Dendritic cell treated with granulocyte-macrophage colony-stimulating factor and Interleukin-4, amounts not matched to agents 40 ng/mL and 50 ng/mL, for 4 days (primary cell): ENCODE measurements around the gene HSCB.
"Not testable (repeated sequence)": the region's sequence is repeated elsewhere in the genome, so short reads cannot be mapped to it uniquely, and the experiment has no call there.

Experiments
- H3K27ac Mint-ChIP-seq: one replicate; pipeline ENCODE4 v1.8.0; 2022; ENCODE audit warnings: mild to moderate bottlenecking, mixed read lengths
- H3K27me3 Mint-ChIP-seq: one replicate; pipeline ENCODE4 v1.8.0; 2022; ENCODE audit warnings: mild to moderate bottlenecking, mixed read lengths
- H3K36me3 Mint-ChIP-seq: one replicate; pipeline ENCODE4 v1.8.0; 2022; ENCODE audit warnings: low read depth, mixed read lengths
- H3K4me1 Mint-ChIP-seq: one replicate; pipeline ENCODE4 v1.8.0; 2022; ENCODE audit warnings: low read depth, mixed read lengths
- H3K4me3 Mint-ChIP-seq: one replicate; pipeline ENCODE4 v1.8.0; 2022; ENCODE audit warnings: mild to moderate bottlenecking, moderate library complexity, mixed read lengths
- H3K9me3 Mint-ChIP-seq: one replicate; pipeline ENCODE4 v1.8.0; 2022; ENCODE audit warnings: mixed read lengths
- intact Hi-C: fragments of 100-400 bp; cut with micrococcal nuclease; formaldehyde crosslinking; loops from one replicate; pipeline ENCODE4 v1.15.0; 2022

Gene HSCB

GRCh38 chr22:28728002-28728401, 13.8 kb upstream of the HSCB start:
- Mint-ChIP-seq H3K36me3 (peaks cover 95% of the 10 kb centered on the region), H3K4me1 (no peaks in the 10 kb centered on the region), H3K4me3 (no peak overlapping the region), H3K27me3 (no peaks in the 10 kb centered on the region), H3K27ac (no peak overlapping the region), H3K9me3 (no peaks in the 10 kb centered on the region)
- intact Hi-C loops = no loop called here

GRCh38 chr22:28728621-28729313, 13.1 kb upstream of the HSCB start:
- peaks cover 95% of the 10 kb centered on the region for H3K36me3 Mint-ChIP-seq
- H3K9me3 Mint-ChIP-seq = no peaks in the 10 kb centered on the region
- H3K27me3 Mint-ChIP-seq = no peaks in the 10 kb centered on the region
- no peak overlapping the region for H3K4me3 Mint-ChIP-seq
- intact Hi-C loops = no loop called here
- peak overlapping the region; percentile 39 for H3K27ac Mint-ChIP-seq
- H3K4me1 Mint-ChIP-seq = no peaks in the 10 kb centered on the region

- H3K4me3 Mint-ChIP-seq = no peak overlapping the region
- no peaks in the 10 kb centered on the region for H3K27me3 Mint-ChIP-seq
- no peaks in the 10 kb centered on the region for H3K9me3 Mint-ChIP-seq
- intact Hi-C loops = no loop called here
- H3K4me1 Mint-ChIP-seq = no peaks in the 10 kb centered on the region
- peaks cover 93% of the 10 kb centered on the region for H3K36me3 Mint-ChIP-seq
- no peak overlapping the region for H3K27ac Mint-ChIP-seq
Observed at GRCh38 chr22:28730179-28730578, 11.7 kb upstream of the HSCB start.

- intact Hi-C loops = no loop called here
- no peak overlapping the region for H3K4me3 Mint-ChIP-seq
- no peaks in the 10 kb centered on the region for H3K9me3 Mint-ChIP-seq
- H3K27ac Mint-ChIP-seq = no peak overlapping the region
- H3K4me1 Mint-ChIP-seq = peaks cover 10% of the 10 kb centered on the region
- peaks cover 65% of the 10 kb centered on the region for H3K36me3 Mint-ChIP-seq
- H3K27me3 Mint-ChIP-seq = no peaks in the 10 kb centered on the region
Observed at GRCh38 chr22:28734393-28734792, 7.4 kb upstream of the HSCB start.

- Mint-ChIP-seq H3K9me3 (no peaks in the 10 kb centered on the region), H3K36me3 (peaks cover 48% of the 10 kb centered on the region), H3K27ac (no peak overlapping the region), H3K4me1 (peaks cover 23% of the 10 kb centered on the region), H3K4me3 (no peak overlapping the region), H3K27me3 (no peaks in the 10 kb centered on the region)
- intact Hi-C loops = no loop called here
Observed at GRCh38 chr22:28736301-28737155, 5.3 kb upstream of the HSCB start.

GRCh38 chr22:28737701-28738100, 4.1 kb upstream of the HSCB start:
- no peak overlapping the region for H3K4me3 Mint-ChIP-seq
- no peaks in the 10 kb centered on the region for H3K27me3 Mint-ChIP-seq
- peaks cover 30% of the 10 kb centered on the region for H3K4me1 Mint-ChIP-seq
- no peak overlapping the region for H3K27ac Mint-ChIP-seq
- H3K36me3 Mint-ChIP-seq = peaks cover 48% of the 10 kb centered on the region
- no peaks in the 10 kb centered on the region for H3K9me3 Mint-ChIP-seq
- intact Hi-C loops = no loop called here

- Mint-ChIP-seq H3K4me1 (peaks cover 41% of the 10 kb centered on the region), H3K36me3 (peaks cover 45% of the 10 kb centered on the region), H3K27ac (peak overlapping the region; percentile 27)
- H3K9me3 Mint-ChIP-seq, H3K27me3 Mint-ChIP-seq, H3K4me3 Mint-ChIP-seq, intact Hi-C loops: not testable (repeated sequence)
Observed at GRCh38 chr22:28738876-28739275, 3.0 kb upstream of the HSCB start.

- Mint-ChIP-seq H3K27me3 (no peaks in the 10 kb centered on the region), H3K4me3 (peak overlapping the region; percentile 99), H3K36me3 (peaks cover 59% of the 10 kb centered on the region), H3K9me3 (no peaks in the 10 kb centered on the region), H3K4me1 (peaks cover 42% of the 10 kb centered on the region), H3K27ac (peak overlapping the region; percentile 95)
- intact Hi-C loops = loop anchor here (5.0 to 10.0 kb wide), 2 partner anchors 64 to 86 kb away; partner anchors contain the start of gene XBP1
Observed at GRCh38 chr22:28741200-28741784, 547 bp upstream of the HSCB start.

GRCh38 chr22:28742562-28742962, 723 bp downstream of the HSCB start:
- Mint-ChIP-seq H3K4me1 (peaks cover 42% of the 10 kb centered on the region), H3K27ac (peak overlapping the region; percentile 95), H3K9me3 (no peaks in the 10 kb centered on the region), H3K27me3 (no peaks in the 10 kb centered on the region), H3K36me3 (peaks cover 60% of the 10 kb centered on the region), H3K4me3 (peak overlapping the region; percentile 99)
- intact Hi-C loops = loop anchor here (1.0 to 10.0 kb wide), 4 partner anchors 18 to 85 kb away; partner anchors contain the start of genes CCDC117 and XBP1

- intact Hi-C loops = loop anchor here (5.0 to 10.0 kb wide), 2 partner anchors 61 to 83 kb away; partner anchors contain the start of gene XBP1
- H3K9me3 Mint-ChIP-seq = no peaks in the 10 kb centered on the region
- H3K27me3 Mint-ChIP-seq = no peaks in the 10 kb centered on the region
- H3K4me3 Mint-ChIP-seq = no peak overlapping the region
- H3K27ac Mint-ChIP-seq = no peak overlapping the region
- H3K4me1 Mint-ChIP-seq = peaks cover 45% of the 10 kb centered on the region
- H3K36me3 Mint-ChIP-seq = peaks cover 70% of the 10 kb centered on the region
Observed at GRCh38 chr22:28743852-28744251, 2.0 kb downstream of the HSCB start.

- Mint-ChIP-seq H3K27me3 (no peaks in the 10 kb centered on the region), H3K36me3 (peaks cover 71% of the 10 kb centered on the region), H3K4me1 (peaks cover 17% of the 10 kb centered on the region), H3K9me3 (no peaks in the 10 kb centered on the region), H3K27ac (no peak overlapping the region), H3K4me3 (no peak overlapping the region)
- intact Hi-C loops = no loop called here
Observed at GRCh38 chr22:28750471-28750881, 8.6 kb downstream of the HSCB start.

GRCh38 chr22:28754512-28754911, 12.7 kb downstream of the HSCB start:
- H3K4me1 Mint-ChIP-seq, H3K4me3 Mint-ChIP-seq, H3K27me3 Mint-ChIP-seq, H3K9me3 Mint-ChIP-seq, intact Hi-C loops, H3K27ac Mint-ChIP-seq: not testable (repeated sequence)
- H3K36me3 Mint-ChIP-seq = peaks cover 52% of the 10 kb centered on the region

- peaks cover 19% of the 10 kb centered on the region for H3K27me3 Mint-ChIP-seq
- peaks cover 29% of the 10 kb centered on the region for H3K4me1 Mint-ChIP-seq
- peak overlapping the region; percentile 37 for H3K27ac Mint-ChIP-seq
- peaks cover 11% of the 10 kb centered on the region for H3K36me3 Mint-ChIP-seq
- no peaks in the 10 kb centered on the region for H3K9me3 Mint-ChIP-seq
- intact Hi-C loops = loop anchor here (1.0 kb wide), 1 partner anchor 18 kb away; the partner anchor contains the start of gene HSCB
- peak overlapping the region; percentile 20 for H3K4me3 Mint-ChIP-seq
Observed at GRCh38 chr22:28759861-28760560, 18.2 kb downstream of the HSCB start.
